IMR-90 (cell line): ENCODE measurements around the gene DYRK1A. TPM values are rescaled to one million over a fixed set of nuclear protein-coding genes. Genes with fewer than 3 reads are reported as not detected.
A peak's percentile ranks its signal among the peaks of the same experiment; 100 is the strongest.

Source experiments
- ATAC-seq: fragments of 200-7000 bp; cut with Tn5 transposase; 2 replicates; pipeline ENCODE4 v1.9.1; 2020; ENCODE audit warnings: low read depth, mild to moderate bottlenecking, moderate library complexity
- BruUV-seq: library from RNA; stranded (reverse); fragments of 400-500 nt; replicated peaks from 2 replicates; lab custom pipeline; 2021; lab: Mats Ljungman, UMichigan
- CTCF ChIA-PET: fragments of 300-600 bp; formaldehyde crosslinking; extraction: SDS; loops from one replicate; lab custom pipeline; 2021; ENCODE audit warnings: antibody characterized with exemption; lab: Yijun Ruan, JAX
- POLR2A ChIA-PET: fragments of 300-600 bp; sonication (Branson Sonifier 250); formaldehyde crosslinking; loops from one replicate; lab custom pipeline; 2022; ENCODE audit warnings: antibody characterized with exemption; ENCODE audit not compliant: unreplicated experiment; lab: Charles Lee
- DNase-seq: peaks from one replicate; pipeline ENCODE4 v3.0.0; 2013
- H2AFZ ChIP-seq: replicated peaks from 2 replicates; pipeline ENCODE3; 2013; ENCODE audit warnings: low read length, mild to moderate bottlenecking; ENCODE audit not compliant: poor library complexity
- H2AK5ac ChIP-seq: 2 replicates; pipeline ENCODE4 v1.6.1; 2013; ENCODE audit warnings: low read depth, low read length, inconsistent platforms
- H2AK9ac ChIP-seq: replicated peaks from 2 replicates; pipeline ENCODE3; 2013; ENCODE audit warnings: mild to moderate bottlenecking, low read depth, low read length, moderate library complexity; ENCODE audit not compliant: poor library complexity
- H2BK120ac ChIP-seq: 2 replicates; pipeline ENCODE4 v1.6.1; 2013; ENCODE audit warnings: low read depth, low read length, inconsistent platforms
- H2BK15ac ChIP-seq: 3 replicates; pipeline ENCODE4 v1.6.1; 2013; ENCODE audit warnings: low read depth, low read length, inconsistent platforms
- H2BK20ac ChIP-seq: 2 replicates; pipeline ENCODE4 v1.6.1; 2013; ENCODE audit warnings: low read depth, mild to moderate bottlenecking, inconsistent platforms, low read length, moderate library complexity
- H2BK5ac ChIP-seq: 2 replicates; pipeline ENCODE4 v1.6.1; 2013; ENCODE audit warnings: mild to moderate bottlenecking, low read depth, low read length, inconsistent platforms; ENCODE audit not compliant: poor library complexity, severe bottlenecking
- H3K14ac ChIP-seq: replicated peaks from 2 replicates; pipeline ENCODE4 v1.6.1; 2013; ENCODE audit warnings: low read depth, low read length, inconsistent platforms
- H3K18ac ChIP-seq: 2 replicates; pipeline ENCODE4 v1.6.1; 2013; ENCODE audit warnings: low read depth, low read length, control low read depth
- H3K23ac ChIP-seq: 2 replicates; pipeline ENCODE4 v1.6.1; 2013; ENCODE audit warnings: low read depth, low read length, inconsistent platforms
- H3K27ac ChIP-seq: 2 replicates; pipeline ENCODE4 v1.5.1; 2013; ENCODE audit warnings: mild to moderate bottlenecking, control low read depth, low read length; ENCODE audit not compliant: insufficient read depth
- H3K27me3 ChIP-seq: 2 replicates; pipeline ENCODE4 v1.6.1; 2013; ENCODE audit warnings: low read length; ENCODE audit not compliant: control insufficient read depth, insufficient read depth
- H3K36me3 ChIP-seq: 2 replicates; pipeline ENCODE4 v1.6.1; 2013; ENCODE audit warnings: low read length, mixed read lengths; ENCODE audit not compliant: control insufficient read depth, insufficient read depth
- H3K4ac ChIP-seq: 2 replicates; pipeline ENCODE4 v1.6.1; 2013; ENCODE audit warnings: low read depth, low read length, inconsistent platforms
- H3K4me1 ChIP-seq: 2 replicates; pipeline ENCODE4 v1.6.1; 2013; ENCODE audit warnings: low read length, mixed read lengths; ENCODE audit not compliant: control insufficient read depth, insufficient read depth
- H3K4me2 ChIP-seq: 2 replicates; pipeline ENCODE4 v1.6.1; 2013; ENCODE audit warnings: low read depth, mild to moderate bottlenecking, control low read depth, low read length, moderate library complexity
- H3K4me3 ChIP-seq: 2 replicates; pipeline ENCODE4 v1.5.1; 2013; ENCODE audit warnings: low read depth, mild to moderate bottlenecking, control low read depth, low read length, moderate library complexity; ENCODE audit not compliant: insufficient read depth
- H3K56ac ChIP-seq: 2 replicates; pipeline ENCODE4 v1.6.1; 2013; ENCODE audit warnings: low read length, inconsistent platforms; ENCODE audit not compliant: insufficient read depth; ENCODE audit errors: extremely low read depth
- H3K79me1 ChIP-seq, 2 experiments: 2 replicates each; pipeline ENCODE4 v1.6.1; 2013; ENCODE audit warnings: low read length in 2 of 2, inconsistent platforms in 1 of 2, low read depth in 1 of 2
- H3K9ac ChIP-seq: 2 replicates; pipeline ENCODE4 v1.6.1; 2013; ENCODE audit warnings: low read depth, low read length, control low read depth
- H3K9me1 ChIP-seq: 2 replicates; pipeline ENCODE4 v1.6.1; 2013; ENCODE audit warnings: low read length, inconsistent platforms; ENCODE audit not compliant: insufficient read depth
- H3K9me3 ChIP-seq: 2 replicates; pipeline ENCODE4 v1.6.1; 2013; ENCODE audit warnings: low read length; ENCODE audit not compliant: control insufficient read depth, insufficient read depth
- H4K20me1 ChIP-seq: 2 replicates; pipeline ENCODE4 v1.6.1; 2013; ENCODE audit warnings: low read length, inconsistent platforms; ENCODE audit not compliant: insufficient read depth
- H4K5ac ChIP-seq: 2 replicates; pipeline ENCODE4 v1.6.1; 2013; ENCODE audit warnings: mild to moderate bottlenecking, low read depth, low read length, control low read depth
- H4K8ac ChIP-seq, 2 experiments: 2 replicates each; pipeline ENCODE4 v1.6.1; 2013; ENCODE audit warnings: low read depth in 2 of 2, low read length in 2 of 2, control low read depth in 1 of 2, inconsistent platforms in 1 of 2
- H4K91ac ChIP-seq: 2 replicates; pipeline ENCODE4 v1.6.1; 2013; ENCODE audit warnings: low read depth, low read length, inconsistent platforms; ENCODE audit not compliant: insufficient read depth
- MAFK ChIP-seq: IDR thresholded peaks from 2 replicates; pipeline ENCODE4 v1.6.1; 2012; ENCODE audit warnings: low read depth, low read length, improper control_type of control experiment
- NFE2L2 ChIP-seq: fragments of 150-350 bp; IDR thresholded peaks from 2 replicates; pipeline ENCODE4 v1.6.1; 2016; ENCODE audit warnings: low read depth, mild to moderate bottlenecking, low read length
- POLR2A ChIP-seq: IDR thresholded peaks from 2 replicates; pipeline ENCODE4 v1.6.1; 2012; ENCODE audit warnings: mild to moderate bottlenecking, low read depth, low read length
- RAD21 ChIP-seq: IDR thresholded peaks from 2 replicates; pipeline ENCODE4 v1.6.1; 2012; ENCODE audit warnings: low read length, improper control_type of control experiment
- RCOR1 ChIP-seq: IDR thresholded peaks from 2 replicates; pipeline ENCODE4 v1.6.1; 2012; ENCODE audit warnings: mild to moderate bottlenecking, low read length, improper control_type of control experiment; ENCODE audit not compliant: insufficient replicate concordance
- WGBS, 2 experiments: methylation state at CpG; one replicate each; pipeline versions ENCODE4 v1.1.5 to v1.1.7; 2013; ENCODE audit warnings: missing lambda C conversion rate in 2 of 2; ENCODE audit not compliant: insufficient read length in 1 of 2; ENCODE audit errors: extremely low coverage in 2 of 2; 5-methylcytosine and 5-hydroxymethylcytosine counted together
- dilution Hi-C: fragments of 300-500 bp; cut with HindIII; formaldehyde crosslinking; loops from one replicate; pipeline ENCODE4 v1.14.3; 2018; ENCODE audit warnings: low sequenced_read_pairs; ENCODE audit not compliant: unreplicated experiment
- in situ Hi-C: fragments of 300-500 bp; cut with MboI; formaldehyde crosslinking; loops from 3 replicates; pipeline ENCODE4 v1.14.3; 2019; ENCODE audit warnings: low sequenced_read_pairs, inconsistent platforms, mixed read lengths
- intact Hi-C: fragments of 100-400 bp; cut with micrococcal nuclease; formaldehyde crosslinking; loops from 2 replicates; pipeline ENCODE4 v1.10.0; 2022
- polyA plus RNA-seq, 3 experiments: library from polyadenylated mRNA; depleted of rRNA; stranded (reverse); fragments of >200 nt; gene quantifications; 2 replicates each; pipeline ENCODE4 v1.2.3, GENCODE V29; 2012; ENCODE audit warnings: low replicate concordance in 1 of 3
- total RNA-seq: library from RNA; depleted of rRNA; stranded (reverse); fragments of >200 nt; gene quantifications from 2 replicates; pipeline ENCODE4 v1.2.3, GENCODE V29; 2012

DYRK1A gene
- total and polyA plus RNA-seq, 2 of the 4 experiments (the other 2 are of a cell fraction): 18.6 to 50.5 TPM

DNA sequence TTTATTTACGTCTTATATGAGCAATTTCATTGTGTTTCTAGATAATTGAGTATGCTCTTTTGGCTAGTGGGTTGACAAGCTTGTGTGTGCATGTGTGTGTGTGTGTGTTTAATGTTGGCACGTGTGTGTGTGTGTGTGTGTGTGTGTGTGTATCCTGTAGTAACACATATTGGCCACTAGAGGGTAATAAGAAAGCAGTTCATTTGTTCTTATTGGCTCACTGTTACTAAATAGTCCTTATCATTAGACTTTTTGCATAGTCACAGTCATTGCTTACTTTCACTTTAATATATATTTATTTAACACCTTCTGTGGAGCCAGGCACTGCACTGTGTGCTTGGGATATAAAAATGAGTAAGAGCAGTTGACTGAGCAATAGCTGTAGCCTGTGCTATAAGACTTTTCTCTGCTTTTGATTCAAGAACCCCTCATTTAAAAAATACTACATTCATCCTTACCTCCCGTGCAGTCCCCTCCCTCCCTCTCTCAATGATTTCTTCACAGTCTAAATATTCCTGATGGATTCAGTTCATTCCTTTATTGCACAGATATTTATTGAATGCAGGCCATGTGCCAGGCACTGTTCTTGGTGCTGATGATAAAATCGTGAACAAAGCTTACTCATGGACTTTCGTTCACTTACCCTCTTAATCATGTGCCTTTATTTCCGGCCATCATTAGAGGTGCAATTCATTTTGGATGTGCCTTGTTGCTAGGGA is 96.7 kb downstream of the DYRK1A start (continued):
- peak; percentile 14 for TF ChIP-seq RCOR1
- peak; percentile 78 for TF ChIP-seq NFE2L2

DNA sequence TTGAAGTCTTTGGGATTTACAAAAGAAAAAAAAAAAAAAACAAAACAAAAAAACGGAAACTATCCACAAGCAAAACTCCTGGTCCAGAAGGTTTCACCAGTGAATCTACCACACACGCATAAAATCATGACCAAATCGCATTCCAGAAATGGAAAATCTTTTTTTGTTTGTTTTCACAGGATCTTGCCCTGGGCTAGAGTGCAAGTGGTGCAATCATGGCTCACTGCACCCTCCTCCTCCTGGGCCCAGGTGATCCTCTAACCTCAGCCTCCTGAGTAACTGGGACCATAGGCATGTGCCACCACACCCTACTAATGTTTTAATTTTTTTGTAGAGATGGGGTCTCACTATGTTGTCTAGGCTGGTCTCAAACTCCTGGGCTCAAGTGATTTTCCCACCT is 100.5 kb downstream of the DYRK1A start:
- H3K9ac ChIP-seq: no peak overlapping the region
- H4K91ac ChIP-seq: no peak overlapping the region
- H4K20me1 ChIP-seq: peaks cover 72% of the 10 kb centered on the region

More for the DNA sequence above, 100.5 kb downstream of the DYRK1A start:
- Histone ChIP-seq H4K8ac (no peak overlapping the region), H2BK15ac (no peak overlapping the region), H3K79me1 (peaks cover 47 to 78% of the 10 kb centered on the region in 2 experiments), H3K9me1 (peaks cover 24% of the 10 kb centered on the region), H3K18ac (no peak overlapping the region), H2BK20ac (no peak overlapping the region), H3K4ac (no peak overlapping the region), H3K23ac (no peak overlapping the region), H3K4me2 (no peak overlapping the region), H4K5ac (no peak overlapping the region), H2BK120ac (no peak overlapping the region), H3K36me3 (0 out of 2 replicates have a peak, but pooled peaks cover 4% of the 10 kb centered on the region), H2AK5ac (no peak overlapping the region), H2BK5ac (no peak overlapping the region), H3K9me3 (no peaks in the 10 kb centered on the region), H2AK9ac (no peak overlapping the region), H3K4me3 (no peak overlapping the region), H3K56ac (no peak overlapping the region), H3K4me1 (peaks cover 9% of the 10 kb centered on the region), H2AFZ (no peak overlapping the region), H3K14ac (no peak overlapping the region), H3K27me3 (no peaks in the 10 kb centered on the region), H3K27ac (no peak overlapping the region)
- ATAC-seq (no peak), DNase-seq (no peak)
- WGBS, 2 experiments: no CpG with 5 or more reads among the region's 3 CpGs
- CTCF ChIA-PET: no interaction called here
- POLR2A ChIA-PET: interaction anchor here (0.6 kb wide), 1 partner anchor 50 kb away, joined by 5 read pairs; no protein-coding TSS in a partner anchor
- BruUV-seq: no TSS peak
- dilution Hi-C loops: no loop called here
- intact Hi-C loops: no loop called here
- TF ChIP-seq RCOR1 (no peak), POLR2A (no peak), RAD21 (no peak), MAFK (no peak)
- in situ Hi-C loops: loop anchor here (25.0 kb wide), 1 partner anchor 205 kb away; the partner anchor contains the start of gene VPS26C
